ENCODE results near the gene TERB1. TPM values are rescaled to one million over a fixed set of nuclear protein-coding genes. Genes with fewer than 3 reads are reported as not detected.

The TERB1 gene
- total RNA-seq, 2 experiments from 2014 or later, result 0.11 to 0.22 TPM

DNA sequence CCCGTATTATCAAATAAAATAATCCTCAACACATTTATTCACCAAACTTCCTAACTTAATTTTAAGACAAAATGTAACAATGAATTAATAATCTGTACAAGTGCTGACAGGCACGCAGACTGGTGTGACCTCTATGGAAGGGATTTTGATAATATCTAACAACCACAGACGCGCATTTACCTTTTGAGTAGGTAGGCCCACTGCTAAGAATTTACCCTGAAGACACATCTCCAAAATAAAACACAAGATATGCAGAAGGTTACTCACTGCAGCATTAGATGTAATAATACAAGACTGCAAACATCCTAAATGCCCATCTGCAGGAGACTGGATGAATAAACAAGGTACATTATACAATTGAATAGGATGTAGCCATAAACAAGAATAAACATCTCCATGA is 82.1 kb downstream of the TERB1 start:
- DNase-seq (no peak), ATAC-seq (ENCODE audit: poor library complexity) (no peak)
- CTCF ChIA-PET, result no interaction called here
- Mint-ChIP-seq H3K27ac (no peak overlapping the region), H3K9me3 (no peaks in the 10 kb centered on the region), H3K36me3 (ENCODE audit: low read depth) (peaks cover 49% of the 10 kb centered on the region), H3K4me1 (ENCODE audit: low read depth) (no peaks in the 10 kb centered on the region), H3K27me3 (no peaks in the 10 kb centered on the region), H3K4me3 (no peak overlapping the region)
- intact Hi-C loops (cut with DNase I, micrococcal nuclease), result no loop called here
- peaks cover 26% of the 10 kb centered on the region for H3K36me3 ChIP-seq (ENCODE audit: insufficient read depth, low read length)
- POLR2A ChIA-PET, result no interaction called here
- TF ChIP-seq, protein P1, sequence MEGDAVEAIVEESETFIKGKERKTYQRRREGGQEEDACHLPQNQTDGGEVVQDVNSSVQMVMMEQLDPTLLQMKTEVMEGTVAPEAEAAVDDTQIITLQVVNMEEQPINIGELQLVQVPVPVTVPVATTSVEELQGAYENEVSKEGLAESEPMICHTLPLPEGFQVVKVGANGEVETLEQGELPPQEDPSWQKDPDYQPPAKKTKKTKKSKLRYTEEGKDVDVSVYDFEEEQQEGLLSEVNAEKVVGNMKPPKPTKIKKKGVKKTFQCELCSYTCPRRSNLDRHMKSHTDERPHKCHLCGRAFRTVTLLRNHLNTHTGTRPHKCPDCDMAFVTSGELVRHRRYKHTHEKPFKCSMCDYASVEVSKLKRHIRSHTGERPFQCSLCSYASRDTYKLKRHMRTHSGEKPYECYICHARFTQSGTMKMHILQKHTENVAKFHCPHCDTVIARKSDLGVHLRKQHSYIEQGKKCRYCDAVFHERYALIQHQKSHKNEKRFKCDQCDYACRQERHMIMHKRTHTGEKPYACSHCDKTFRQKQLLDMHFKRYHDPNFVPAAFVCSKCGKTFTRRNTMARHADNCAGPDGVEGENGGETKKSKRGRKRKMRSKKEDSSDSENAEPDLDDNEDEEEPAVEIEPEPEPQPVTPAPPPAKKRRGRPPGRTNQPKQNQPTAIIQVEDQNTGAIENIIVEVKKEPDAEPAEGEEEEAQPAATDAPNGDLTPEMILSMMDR (IDR thresholded peaks at IDR 0.05), result no peak
- H3K4me3 ChIP-seq (ENCODE audit: low read length), result no peak overlapping the region
- no peak overlapping the region for H3K27ac ChIP-seq (ENCODE audit: low read depth in 1 of 2, low read length in 2 of 2)
- H3K9me3 ChIP-seq (ENCODE audit: control insufficient read depth in 1 of 2, insufficient read depth in 1 of 2, low read length in 2 of 2), result no peaks in the 10 kb centered on the region
- no peaks in the 10 kb centered on the region for H3K4me1 ChIP-seq (ENCODE audit: insufficient read depth, low read length)
- H3K27me3 ChIP-seq (ENCODE audit: control insufficient read depth in 1 of 2, insufficient read depth in 2 of 2, low read length in 2 of 2), result no peaks in the 10 kb centered on the region

DNA sequence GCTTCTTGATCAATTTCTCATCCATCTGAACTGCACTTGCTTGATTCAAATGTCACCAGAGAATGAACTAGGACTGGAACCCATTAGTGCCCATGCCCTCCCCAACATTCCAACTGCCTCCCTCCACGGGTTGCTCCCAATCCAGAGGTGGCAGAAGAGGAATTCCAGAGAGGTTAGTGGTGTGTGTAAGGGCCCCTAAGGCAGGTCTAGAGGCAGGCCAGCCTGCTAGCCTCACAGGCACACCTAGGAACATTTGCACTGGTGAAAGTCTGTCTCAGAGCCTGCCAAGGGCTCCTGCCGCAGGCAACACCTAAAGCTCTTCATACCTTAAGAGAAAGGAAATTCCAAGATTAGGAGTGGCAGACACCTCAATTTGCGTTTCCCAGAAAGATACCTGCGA is 83.6 kb downstream of the TERB1 start:
- ChIA-PET POLR2A (no interaction called here), CTCF (no interaction called here)
- H3K27ac ChIP-seq (ENCODE audit: low read depth in 1 of 2, low read length in 2 of 2), result no peak overlapping the region
- no peak overlapping the region for H3K4me3 ChIP-seq (ENCODE audit: low read length)
- intact Hi-C loops (cut with DNase I, micrococcal nuclease), result no loop called here
- Mint-ChIP-seq H3K27me3 (no peaks in the 10 kb centered on the region), H3K9me3 (no peaks in the 10 kb centered on the region), H3K4me3 (no peak overlapping the region), H3K27ac (no peak overlapping the region), H3K36me3 (ENCODE audit: low read depth) (peaks cover 34% of the 10 kb centered on the region), H3K4me1 (ENCODE audit: low read depth) (no peaks in the 10 kb centered on the region)
- H3K4me1 ChIP-seq (ENCODE audit: insufficient read depth, low read length), result no peaks in the 10 kb centered on the region
- DNase-seq, result no peak
- no peaks in the 10 kb centered on the region for H3K9me3 ChIP-seq (ENCODE audit: control insufficient read depth in 1 of 2, insufficient read depth in 1 of 2, low read length in 2 of 2)
- TF ChIP-seq, protein P1 (IDR thresholded peaks at IDR 0.05), result no peak
- ATAC-seq (ENCODE audit: poor library complexity), result no peak
- H3K36me3 ChIP-seq (ENCODE audit: insufficient read depth, low read length), result peaks cover 12% of the 10 kb centered on the region
- no peaks in the 10 kb centered on the region for H3K27me3 ChIP-seq (ENCODE audit: control insufficient read depth in 1 of 2, insufficient read depth in 2 of 2, low read length in 2 of 2)

DNA sequence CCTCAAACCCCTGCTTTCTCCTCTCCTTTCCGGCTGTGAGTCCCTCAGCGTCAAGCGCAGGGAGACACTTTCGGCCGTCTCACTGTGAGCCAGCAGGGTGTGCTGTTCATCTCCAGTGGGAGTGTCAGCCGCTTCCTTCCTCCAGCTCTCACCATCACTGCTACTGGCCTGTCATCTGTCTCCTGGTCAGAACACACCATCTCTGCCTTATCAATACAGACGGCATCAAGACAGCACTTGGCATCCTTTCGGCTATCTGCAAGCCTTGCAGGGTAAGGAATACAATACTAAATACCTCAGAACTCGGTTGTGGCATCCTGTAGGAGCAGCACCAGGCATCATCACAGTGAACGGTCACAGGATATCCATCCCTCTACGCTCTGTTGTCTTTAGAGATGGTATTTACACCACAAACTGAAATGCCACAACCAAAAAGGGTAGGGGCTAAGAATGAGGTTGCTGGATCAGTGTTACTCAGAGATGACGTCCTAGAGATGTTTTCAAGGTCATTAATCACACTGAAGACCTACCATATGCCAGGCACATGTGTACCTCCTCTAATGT is 84.2 kb downstream of the TERB1 start:
- ATAC-seq (ENCODE audit: poor library complexity), result no peak
- peaks cover 5% of the 10 kb centered on the region for H3K27me3 Mint-ChIP-seq
- intact Hi-C loops (cut with DNase I, micrococcal nuclease), result no loop called here
- no peaks in the 10 kb centered on the region for H3K4me1 Mint-ChIP-seq (ENCODE audit: low read depth)
- Histone ChIP-seq H3K27ac (ENCODE audit: low read depth in 1 of 2, low read length in 2 of 2) (no peak overlapping the region), H3K4me3 (ENCODE audit: low read length) (no peak overlapping the region), H3K36me3 (ENCODE audit: insufficient read depth, low read length) (peaks cover 6% of the 10 kb centered on the region), H3K9me3 (ENCODE audit: control insufficient read depth in 1 of 2, insufficient read depth in 1 of 2, low read length in 2 of 2) (no peaks in the 10 kb centered on the region), H3K4me1 (ENCODE audit: insufficient read depth, low read length) (no peaks in the 10 kb centered on the region), H3K27me3 (ENCODE audit: control insufficient read depth in 1 of 2, insufficient read depth in 2 of 2, low read length in 2 of 2) (no peaks in the 10 kb centered on the region)
- TF ChIP-seq, protein P1 (IDR thresholded peaks at IDR 0.05), result no peak
- peaks cover 29% of the 10 kb centered on the region for H3K36me3 Mint-ChIP-seq (ENCODE audit: low read depth)
- DNase-seq, result peak in 3 of 14 experiments; percentile 9 to 27 (median 25)
- H3K4me3 Mint-ChIP-seq, result no peak overlapping the region
- H3K27ac Mint-ChIP-seq, result no peak overlapping the region
- POLR2A ChIA-PET, result no interaction called here
- H3K9me3 Mint-ChIP-seq, result no peaks in the 10 kb centered on the region
- CTCF ChIA-PET, result no interaction called here
